GM19240 (cell line): Measurements from ENCODE around the gene RNF14.

Source experiments
- DNase-seq: peaks from one replicate; pipeline ENCODE4 v3.0.0; 2011; ENCODE audit warnings: low spot score; ENCODE audit not compliant: insufficient read length

Gene RNF14

DNA sequence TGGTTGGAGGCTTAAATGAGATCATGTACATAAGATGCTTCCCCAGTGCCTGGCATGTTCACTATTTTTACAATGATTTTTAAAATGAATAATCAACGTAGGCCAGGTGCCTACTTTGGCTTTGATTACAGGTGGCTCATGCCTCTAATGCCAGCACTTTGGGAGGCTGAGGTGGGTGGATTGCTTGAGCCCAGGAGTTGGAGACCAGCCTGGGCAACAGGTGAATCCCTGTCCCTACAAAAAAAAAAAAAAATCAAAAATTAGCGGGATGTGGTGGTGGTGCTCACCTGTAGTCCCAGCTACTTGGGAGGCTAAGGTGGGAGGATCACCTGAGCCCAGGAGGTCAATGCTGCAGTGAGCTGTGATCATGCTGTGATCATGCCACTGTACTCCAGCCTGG lies 20.1 kb upstream of the RNF14 start:
- DNase-seq, result no peak

DNA sequence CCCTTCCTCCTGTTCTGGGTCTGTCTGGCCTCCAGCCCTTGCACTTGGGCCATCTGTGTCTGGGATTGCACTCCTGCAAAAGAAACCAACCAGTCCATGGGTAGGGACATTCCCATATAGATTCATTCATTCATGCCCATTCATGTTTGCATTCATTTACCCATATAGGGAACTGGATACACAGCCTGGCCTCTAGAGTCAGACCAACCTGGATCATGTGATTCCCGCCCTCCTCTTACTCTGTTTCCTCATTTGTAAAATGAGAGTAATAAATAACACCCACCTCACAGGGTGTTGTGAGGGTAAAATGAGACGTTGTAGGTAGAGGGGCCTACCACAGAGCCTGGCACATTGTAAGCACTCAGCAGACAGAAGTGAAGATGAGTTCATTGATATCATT lies 19.4 kb upstream of the RNF14 start:
- no peak for DNase-seq

DNA sequence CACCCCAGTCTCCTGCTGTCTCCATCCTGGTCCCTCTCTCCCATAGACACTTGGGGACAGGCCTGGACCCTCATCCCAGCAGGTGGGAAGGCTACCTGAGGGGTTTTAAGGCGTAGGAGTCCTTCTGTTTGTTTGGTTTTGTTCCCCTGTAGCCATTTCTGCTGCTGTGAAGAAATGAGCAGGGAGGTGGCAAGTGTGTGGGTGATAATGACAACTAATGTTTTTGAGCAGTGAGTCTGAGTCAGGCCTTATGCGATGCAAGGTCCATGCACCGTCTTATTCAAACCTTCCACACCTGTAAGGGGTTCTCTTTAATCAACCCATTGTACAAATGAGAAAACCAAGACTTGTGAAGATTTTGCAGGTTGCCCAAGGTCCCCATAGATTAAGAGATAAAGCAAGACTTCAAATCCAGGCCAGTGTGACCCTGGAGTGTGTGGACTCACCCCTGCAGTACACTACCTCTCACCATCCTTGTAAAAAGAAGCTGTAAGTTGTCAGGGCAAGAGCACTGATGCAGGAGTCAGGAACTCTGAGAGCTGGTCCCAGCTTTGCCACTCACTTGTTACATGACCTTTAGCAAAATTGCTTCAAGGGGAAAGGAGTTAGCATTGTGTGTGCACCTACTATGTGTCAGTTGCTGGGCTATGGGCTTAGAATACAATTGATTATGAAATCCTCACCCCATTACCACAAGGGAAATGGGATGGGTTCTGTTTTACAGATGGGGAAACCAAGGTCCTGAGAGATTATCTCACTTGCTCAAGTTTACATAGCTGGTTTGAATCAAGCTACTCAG lies 18.5 kb upstream of the RNF14 start:
- no peak for DNase-seq

DNA sequence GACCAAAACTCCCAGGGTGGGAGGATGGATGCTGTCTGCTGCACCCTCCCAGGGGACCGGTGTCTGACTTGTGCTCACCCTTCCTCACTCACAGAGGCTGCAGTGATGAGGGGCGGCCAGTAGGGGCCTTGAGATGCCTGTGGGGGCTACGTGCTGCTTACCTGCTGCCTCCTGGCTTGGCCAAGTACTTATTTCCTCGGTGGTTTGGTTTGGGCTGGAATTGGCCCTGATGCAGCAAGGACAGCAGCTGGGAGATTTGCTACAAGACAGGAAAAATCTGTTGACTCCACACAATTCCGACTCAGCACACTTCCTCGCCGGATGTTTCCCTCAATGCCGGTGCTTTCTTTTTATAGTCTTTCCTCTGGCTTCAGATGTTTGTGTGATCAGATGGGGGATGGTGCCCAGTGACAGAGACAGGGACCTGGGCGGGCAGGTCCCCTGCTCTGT lies 17.5 kb upstream of the RNF14 start:
- DNase-seq, result peak; percentile 72

- DNase-seq, result no peak
These were observed 16.9 kb upstream of the RNF14 start for GRCh38 chr5:141952020-141952419.

DNA sequence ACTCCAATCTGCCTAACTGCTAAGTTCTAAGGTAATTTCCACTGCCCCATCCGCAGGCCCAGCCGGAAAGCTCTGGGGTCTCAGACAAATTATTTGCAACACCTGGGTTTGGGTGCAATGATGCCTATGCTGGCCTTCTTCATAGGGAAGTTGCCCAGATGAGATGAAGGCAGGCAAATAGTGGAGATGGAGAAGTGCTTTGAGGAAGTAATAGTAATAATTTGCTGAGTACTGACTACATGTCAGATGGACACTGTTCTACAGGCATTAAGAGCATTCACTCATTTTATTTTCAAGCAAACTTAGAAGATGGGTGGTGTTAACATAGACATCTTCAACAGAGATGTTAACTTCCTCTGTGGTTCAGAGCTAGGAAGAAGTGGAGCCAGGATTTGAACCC lies 14.7 kb upstream of the RNF14 start:
- DNase-seq, result no peak

DNA sequence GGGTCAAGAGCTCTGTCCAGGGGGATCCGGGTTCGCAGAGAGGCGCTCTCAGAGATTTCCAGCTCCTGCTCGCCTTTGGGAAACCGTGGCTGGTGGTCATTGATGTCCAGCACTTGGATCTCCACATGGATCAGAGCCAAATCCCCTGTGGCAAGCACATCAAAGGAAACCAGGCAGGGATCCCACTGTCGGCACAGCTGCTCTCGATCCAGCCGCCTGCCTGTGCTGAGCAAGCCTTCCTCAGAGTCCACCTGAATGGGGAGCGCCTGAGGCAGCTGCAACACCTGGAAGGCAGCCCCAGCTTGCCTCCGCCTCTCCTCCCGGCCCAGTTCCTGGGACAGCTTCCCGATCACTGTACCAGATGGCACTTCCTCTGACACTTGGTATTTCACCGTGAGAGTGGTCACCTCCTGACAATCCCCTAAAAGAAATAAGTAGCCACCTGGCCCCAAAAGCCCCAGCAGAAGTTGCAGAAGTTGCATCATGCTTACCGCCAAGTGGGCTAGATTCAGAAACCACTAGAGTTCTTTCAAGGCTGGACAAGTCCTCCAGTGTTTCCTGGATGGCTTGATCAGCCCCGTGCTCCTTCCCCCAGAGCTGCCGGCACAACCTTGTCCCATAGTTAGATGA lies 11.4 kb upstream of the RNF14 start:
- DNase-seq, result no peak

DNA sequence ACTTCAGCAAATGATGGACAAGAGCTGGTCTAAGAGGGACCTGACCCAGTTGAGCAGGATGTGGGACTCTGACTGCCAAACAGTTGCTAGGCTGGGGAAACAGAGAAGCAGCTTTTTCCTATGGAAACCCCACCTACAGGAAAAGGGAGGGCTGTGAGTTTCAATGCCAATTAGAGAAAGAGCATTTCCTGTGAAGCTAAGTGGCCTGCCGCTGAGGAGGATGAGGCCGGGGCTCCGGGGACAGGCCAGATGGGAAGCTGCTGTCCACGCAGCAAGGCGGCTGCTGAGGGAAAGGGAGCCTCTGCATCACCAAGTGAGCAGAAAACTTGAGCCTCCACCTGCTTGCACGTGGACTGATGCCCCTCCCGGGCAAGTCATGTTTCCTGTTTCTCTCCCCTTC lies 10.8 kb upstream of the RNF14 start, which contains the start of gene PCDH12:
Gene PCDH12, minus strand, starts transcription at position 90 of the 400 bp plus-strand sequence. CDS start 351 bp downstream, outside the sequence.
- no peak for DNase-seq

DNA sequence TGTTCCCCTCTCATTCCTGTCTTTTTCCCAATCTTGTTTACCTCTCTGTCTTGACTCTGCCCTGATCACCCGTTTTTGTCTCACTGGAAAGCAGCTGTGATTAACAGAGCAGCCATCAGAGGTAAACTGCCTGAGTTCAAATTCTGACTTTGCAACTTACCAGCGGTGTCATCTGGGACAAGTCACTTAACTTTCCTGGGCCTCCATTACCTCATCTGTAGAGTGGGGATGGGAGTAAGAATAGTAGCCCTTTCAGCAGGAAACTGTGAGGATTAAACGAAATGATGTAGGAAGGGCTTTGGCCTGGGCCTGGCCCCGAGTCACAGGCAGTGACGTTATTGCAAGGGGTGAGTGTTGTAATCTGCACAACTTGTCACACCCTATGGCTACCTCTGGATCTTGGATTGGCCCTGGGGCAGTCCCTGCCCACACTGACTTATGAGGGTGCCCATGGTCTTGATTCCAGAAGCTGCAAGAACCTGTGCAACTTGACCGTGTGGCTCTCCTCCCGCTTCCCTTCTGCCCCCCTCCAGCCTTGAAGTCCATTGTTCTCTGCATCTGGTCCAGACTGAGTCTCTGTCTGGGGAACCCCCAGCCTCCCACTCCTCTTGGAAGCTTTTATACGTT lies 10.2 kb upstream of the RNF14 start:
- no peak for DNase-seq

DNA sequence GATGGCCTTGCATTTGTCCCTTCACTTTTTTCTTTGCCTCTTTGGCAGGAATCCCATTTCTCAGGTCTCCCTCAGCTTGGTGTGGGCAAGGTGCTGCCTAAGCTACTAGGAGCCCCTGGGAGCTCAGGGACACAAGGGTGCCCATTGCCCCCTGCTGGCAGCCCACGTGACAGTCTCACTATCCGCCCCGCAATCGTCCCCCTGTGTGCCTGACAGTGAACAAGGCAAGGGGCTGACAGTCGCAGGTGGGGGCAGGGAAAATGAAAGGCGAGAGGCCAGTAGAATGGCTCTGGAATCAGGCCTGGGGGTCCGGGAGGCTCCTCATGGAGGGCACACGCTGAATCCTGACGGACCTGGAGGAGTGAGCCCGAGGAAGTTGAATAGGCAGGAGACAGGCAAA lies 8.9 kb upstream of the RNF14 start:
- no peak for DNase-seq

DNA sequence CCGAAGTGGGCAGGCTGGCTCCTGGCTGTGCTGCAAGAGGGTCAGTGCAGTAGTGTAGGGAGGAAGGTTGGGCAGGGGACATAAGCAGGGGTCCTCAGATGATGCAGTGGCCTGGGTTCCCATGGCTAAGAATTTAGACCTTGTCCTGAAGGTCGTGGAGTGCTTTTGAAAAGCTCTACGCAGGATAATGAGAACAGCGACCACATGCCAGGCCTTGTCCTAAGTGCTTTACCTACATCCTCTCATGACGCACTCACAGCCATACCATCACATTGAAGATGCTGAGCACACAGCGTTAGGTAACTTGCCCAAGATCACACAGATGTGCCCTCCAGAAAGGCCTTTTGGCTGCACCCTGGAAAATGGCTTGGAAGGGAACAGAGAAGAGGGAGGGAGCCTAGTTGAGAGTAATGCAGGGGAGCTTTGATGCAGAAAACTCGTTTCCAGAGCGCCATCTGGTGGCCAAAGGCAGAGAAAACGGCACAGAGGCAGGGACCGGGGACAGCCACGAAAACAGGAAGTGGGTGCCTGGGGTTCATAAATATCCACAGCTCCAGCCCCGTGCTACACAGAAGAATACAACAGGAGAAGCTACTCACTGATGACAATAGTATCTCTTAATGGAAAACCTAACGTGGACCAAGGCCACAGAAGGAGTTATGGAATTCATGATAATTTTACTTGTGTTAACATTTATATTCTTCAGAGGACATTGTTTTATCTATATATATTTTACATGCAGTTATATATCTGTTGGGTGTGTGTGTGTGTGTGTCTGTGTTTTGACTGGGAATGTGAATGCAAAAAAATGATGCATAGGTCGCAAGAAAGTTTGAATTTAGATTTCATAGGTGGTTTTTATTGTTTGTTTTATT lies 8.2 kb upstream of the RNF14 start:
- DNase-seq, result peak; percentile 79

DNA sequence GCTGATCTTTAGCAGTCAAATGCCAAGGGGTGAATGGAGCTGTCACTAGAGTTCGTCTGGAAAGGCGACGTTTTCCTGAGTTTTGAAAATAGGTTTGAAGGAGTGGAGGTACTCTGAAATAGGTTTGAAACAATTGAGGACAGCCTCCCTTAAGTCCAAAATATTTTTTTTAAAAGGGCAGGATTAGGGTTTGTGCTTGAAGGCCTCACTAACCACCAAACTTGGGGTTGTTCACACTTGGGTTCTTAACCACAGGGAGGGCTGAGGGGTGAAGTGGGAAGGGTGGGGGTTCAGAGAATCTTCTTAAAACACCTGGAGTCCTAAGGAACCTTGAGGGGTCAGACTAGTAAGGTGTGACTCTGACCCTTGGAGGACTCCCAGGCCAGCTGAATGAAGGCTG lies 7.4 kb upstream of the RNF14 start:
- no peak for DNase-seq

DNA sequence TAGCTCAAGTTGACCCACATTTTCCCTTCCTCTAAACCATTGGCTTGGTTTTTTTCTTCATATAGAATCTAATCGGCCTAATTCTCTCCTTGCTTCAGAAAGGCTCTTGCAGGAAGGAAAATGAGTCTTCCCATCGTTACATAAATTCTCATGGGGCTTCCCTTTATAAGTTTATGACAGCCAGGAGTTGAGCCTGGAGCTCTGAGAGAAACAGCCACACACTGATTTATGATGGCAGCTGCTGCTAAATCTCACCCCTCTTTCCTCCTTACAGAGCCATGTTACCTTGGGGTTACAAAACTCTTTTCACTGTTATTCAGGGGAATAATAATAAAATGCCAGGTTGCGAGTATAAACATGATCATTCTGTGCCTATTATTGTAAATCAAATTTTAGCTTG lies 5.2 kb upstream of the RNF14 start:
- DNase-seq, result no peak

- no peak for DNase-seq
These were observed 3.8 kb upstream of the RNF14 start for GRCh38 chr5:141965071-141965470.

DNA sequence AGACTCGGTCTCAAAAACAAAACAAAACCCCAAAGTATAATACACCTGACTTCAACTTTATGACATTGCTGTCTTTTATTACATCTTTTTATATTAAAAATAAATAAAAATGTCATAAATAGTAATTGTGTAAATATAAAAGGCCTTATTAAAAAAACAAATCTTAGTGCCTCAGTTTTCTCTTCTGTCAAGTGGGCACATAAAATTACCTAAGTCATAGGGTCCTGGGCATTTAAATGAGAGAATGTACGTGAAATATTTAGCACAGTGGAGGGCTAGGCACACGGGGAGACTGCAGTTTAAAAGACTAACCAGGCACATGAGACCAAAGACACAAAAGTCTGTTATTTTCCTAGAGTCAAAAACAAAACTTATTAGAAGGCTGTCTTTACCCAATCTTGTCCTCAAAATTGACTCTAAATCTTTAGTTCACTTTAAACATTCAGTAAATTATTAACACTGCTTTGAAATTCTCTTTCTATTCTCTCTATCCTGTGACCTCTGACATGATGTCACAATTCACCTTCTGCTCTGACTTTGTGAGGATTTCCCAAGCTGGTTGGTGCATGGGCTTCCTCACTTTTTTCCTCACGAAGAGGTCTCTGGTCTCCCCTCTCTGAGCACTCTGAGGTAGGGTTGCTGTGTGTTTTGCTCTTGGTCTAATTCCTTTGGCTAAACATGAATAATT lies 2.5 kb upstream of the RNF14 start:
- DNase-seq, result no peak

- no peak for DNase-seq
These were observed 2.0 kb upstream of the RNF14 start for GRCh38 chr5:141966963-141967333.

GRCh38 chr5:141969783-141970771 lies 1.2 kb downstream of the RNF14 start:
- DNase-seq, result peak; percentile 58

GRCh38 chr5:141973871-141974595 lies 5.1 kb downstream of the RNF14 start:
- no peak for DNase-seq

- DNase-seq, result no peak
These were observed 7.3 kb downstream of the RNF14 start for GRCh38 chr5:141976176-141976575.
